CD14-positive monocyte (primary cell): ENCODE measurements around the gene CDKN2B-AS1. TPM values are rescaled to one million over a fixed set of nuclear protein-coding genes. Genes with fewer than 3 reads are reported as not detected.

ENCODE experiments used
- DNase-seq, 3 donors: peaks; one replicate each; pipeline ENCODE4 v3.0.0-alpha.2; 2011 to 2022
- H2AFZ ChIP-seq: 2 replicates; pipeline ENCODE4 v1.6.0; 2012; ENCODE audit warnings: mild to moderate bottlenecking, low read depth, low read length, inconsistent platforms; ENCODE audit not compliant: insufficient read depth, poor library complexity, severe bottlenecking
- H3K27ac ChIP-seq, 2 donors: 1 replicate in 1 of 2; 2 replicates in 1 of 2; pipeline ENCODE4 v1.5.1; 2012 to 2013; ENCODE audit warnings: low read length in 2 of 2, control low read depth in 1 of 2, inconsistent platforms in 1 of 2, low read depth in 1 of 2, mild to moderate bottlenecking in 1 of 2
- H3K27me3 ChIP-seq, 2 donors: one replicate each; pipeline versions ENCODE4 v1.6.0 to v1.6.1; 2011 to 2013; ENCODE audit warnings: low read length in 2 of 2; ENCODE audit not compliant: control insufficient read depth in 2 of 2, insufficient read depth in 2 of 2
- H3K36me3 ChIP-seq, 2 donors: replicated peaks in 1 of 2; 1 replicate in 1 of 2; 2 replicates in 1 of 2; pipeline versions ENCODE4 v1.5.1 to v1.6.1; 2012 to 2013; ENCODE audit warnings: low read length in 2 of 2, control low read depth in 1 of 2, inconsistent platforms in 1 of 2, mild to moderate bottlenecking in 1 of 2; ENCODE audit not compliant: insufficient read depth in 2 of 2, control insufficient read depth in 1 of 2
- H3K4me1 ChIP-seq, 2 donors: 1 replicate in 1 of 2; 2 replicates in 1 of 2; pipeline versions ENCODE4 v1.5.1 to v1.6.1; 2012 to 2013; ENCODE audit warnings: low read length in 2 of 2, control low read depth in 1 of 2, inconsistent platforms in 1 of 2, mild to moderate bottlenecking in 1 of 2, moderate library complexity in 1 of 2; ENCODE audit not compliant: insufficient read depth in 2 of 2, control insufficient read depth in 1 of 2
- H3K4me2 ChIP-seq: replicated peaks from 2 replicates; pipeline ENCODE3; 2012; ENCODE audit warnings: low read length, moderate library complexity, mild to moderate bottlenecking; ENCODE audit not compliant: poor library complexity, severe bottlenecking; ENCODE audit errors: extremely low read depth
- H3K4me3 ChIP-seq, 3 experiments: fragments of 200-600 bp in 1 of 3; sonication (generic) in 1 of 3; replicated peaks in 1 of 3; 1 replicate in 2 of 3; 2 replicates in 1 of 3; pipeline ENCODE4 v1.5.1; 2011 to 2013; ENCODE audit warnings: low read length in 3 of 3, mild to moderate bottlenecking in 3 of 3, control low read depth in 2 of 3, low read depth in 2 of 3, inconsistent platforms in 1 of 3, moderate library complexity in 1 of 3
- H3K79me2 ChIP-seq: 2 replicates; pipeline ENCODE4 v1.6.0; 2012; ENCODE audit warnings: mild to moderate bottlenecking, control low read depth, inconsistent platforms, low read length, moderate library complexity; ENCODE audit not compliant: insufficient read depth
- H3K9ac ChIP-seq: 2 replicates; pipeline ENCODE4 v1.6.0; 2017; ENCODE audit warnings: low read length, mild to moderate bottlenecking; ENCODE audit not compliant: insufficient read depth, poor library complexity, severe bottlenecking
- H3K9me3 ChIP-seq, 2 donors: replicated peaks in 1 of 2; 1 replicate in 1 of 2; 2 replicates in 1 of 2; pipeline versions ENCODE4 v1.5.1 to v1.6.1; 2012 to 2013; ENCODE audit warnings: low read length in 2 of 2, control low read depth in 1 of 2; ENCODE audit not compliant: control insufficient read depth in 1 of 2, insufficient read depth in 1 of 2
- H4K20me1 ChIP-seq: 2 replicates; pipeline ENCODE4 v1.6.0; 2012; ENCODE audit warnings: mild to moderate bottlenecking, low read length, control low read depth, moderate library complexity; ENCODE audit not compliant: insufficient read depth
- H3K27ac Mint-ChIP-seq, 7 donors: one replicate each; pipeline ENCODE4 v1.8.0; 2020; ENCODE audit warnings: mild to moderate bottlenecking in 7 of 7, mixed read lengths in 7 of 7, moderate library complexity in 6 of 7, inconsistent platforms in 2 of 7
- H3K27me3 Mint-ChIP-seq, 3 donors: one replicate each; pipeline ENCODE4 v1.8.0; 2021 to 2022; ENCODE audit warnings: low read depth in 3 of 3, mild to moderate bottlenecking in 3 of 3, mixed read lengths in 3 of 3, moderate library complexity in 3 of 3, inconsistent platforms in 1 of 3
- H3K36me3 Mint-ChIP-seq, 2 donors: one replicate each; pipeline ENCODE4 v1.8.0; 2020; ENCODE audit warnings: mixed read lengths in 2 of 2, inconsistent platforms in 1 of 2, mild to moderate bottlenecking in 1 of 2
- H3K4me1 Mint-ChIP-seq: one replicate; pipeline ENCODE4 v1.8.0; 2020; ENCODE audit warnings: mild to moderate bottlenecking, mixed read lengths
- H3K4me3 Mint-ChIP-seq, 2 donors: one replicate each; pipeline ENCODE4 v1.8.0; 2020; ENCODE audit warnings: mild to moderate bottlenecking in 2 of 2, mixed read lengths in 2 of 2, moderate library complexity in 1 of 2
- H3K9me3 Mint-ChIP-seq, 7 donors: one replicate each; pipeline ENCODE4 v1.8.0; 2020 to 2022; ENCODE audit warnings: mixed read lengths in 7 of 7, mild to moderate bottlenecking in 6 of 7, moderate library complexity in 6 of 7, inconsistent platforms in 2 of 7
- WGBS: methylation state at CpG from one replicate; pipeline ENCODE4 v1.1.5; 2013; ENCODE audit warnings: missing lambda C conversion rate; ENCODE audit not compliant: insufficient coverage; 5-methylcytosine and 5-hydroxymethylcytosine counted together
- intact Hi-C, 2 donors: fragments of 100-400 bp; cut with micrococcal nuclease; formaldehyde crosslinking; loops; one replicate each; pipeline versions ENCODE4 v1.15.0 to v1.15.1; 2023
- polyA plus RNA-seq, 3 donors: library from polyadenylated mRNA; depleted of rRNA in 1 of 3; unstranded in 2 of 3; stranded (reverse) in 1 of 3; fragments of 300-500 nt in 2 of 3; fragments of >200 nt in 1 of 3; fragmentation: Illumina TruSeq in 2 of 3; gene quantifications; 1 replicate in 2 of 3; 2 replicates in 1 of 3; pipeline ENCODE4 v1.2.3, GENCODE V29; 2012 to 2021
- small RNA-seq: library from RNA; depleted of rRNA; stranded (forward); fragments of <200 nt; gene quantifications from one replicate; pipeline ENCODE3, GENCODE V24; 2012; ENCODE audit warnings: low read depth; ENCODE audit not compliant: insufficient read length
- TF ChIP-seq, protein P1 (sequence below): fragments of 200-600 bp; IDR thresholded peaks from one replicate; pipeline ENCODE4 v1.8.0; 2022; ENCODE audit warnings: antibody characterized with exemption, mild to moderate bottlenecking

The CDKN2B-AS1 gene
- polyA plus RNA-seq, 3 donors, result 0.35 to 0.55 (median 0.50) TPM

DNA sequence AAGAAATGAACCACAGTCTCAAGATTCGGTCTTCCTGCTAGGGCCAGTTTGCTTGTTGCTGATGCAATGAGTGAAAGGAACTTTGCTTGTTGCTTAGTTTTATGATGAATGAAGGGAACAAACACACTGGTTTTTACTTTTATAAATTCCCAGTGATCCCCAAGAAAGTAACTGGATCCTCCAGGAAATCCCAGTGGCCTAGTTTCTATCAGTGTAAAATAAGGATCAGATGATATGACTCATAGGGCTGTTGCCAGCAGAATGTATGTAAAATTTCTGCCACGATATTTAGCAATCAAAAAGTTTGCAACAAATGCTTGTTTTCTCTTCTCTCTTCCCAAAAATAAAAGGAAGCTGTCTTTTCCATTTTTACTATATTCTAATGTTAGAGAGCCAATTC, 174.7 kb downstream of the CDKN2B-AS1 start:
- no peaks in the 10 kb centered on the region for H3K36me3 ChIP-seq
- Mint-ChIP-seq H3K36me3 (no peaks in the 10 kb centered on the region), H3K4me3 (no peak overlapping the region), H3K9me3 (no peaks in the 10 kb centered on the region), H3K27me3 (no peaks in the 10 kb centered on the region), H3K4me1 (peaks cover 54% of the 10 kb centered on the region), H3K27ac (peak overlapping the region; percentile 81 to 96 (median 89))
- WGBS, result no CpG with 5 or more reads among the region's 2 CpGs
- H2AFZ ChIP-seq, result no peak overlapping the region
- peak overlapping the region in 1 of 3 experiments; percentile 62 for H3K4me3 ChIP-seq
- TF ChIP-seq, protein P1, sequence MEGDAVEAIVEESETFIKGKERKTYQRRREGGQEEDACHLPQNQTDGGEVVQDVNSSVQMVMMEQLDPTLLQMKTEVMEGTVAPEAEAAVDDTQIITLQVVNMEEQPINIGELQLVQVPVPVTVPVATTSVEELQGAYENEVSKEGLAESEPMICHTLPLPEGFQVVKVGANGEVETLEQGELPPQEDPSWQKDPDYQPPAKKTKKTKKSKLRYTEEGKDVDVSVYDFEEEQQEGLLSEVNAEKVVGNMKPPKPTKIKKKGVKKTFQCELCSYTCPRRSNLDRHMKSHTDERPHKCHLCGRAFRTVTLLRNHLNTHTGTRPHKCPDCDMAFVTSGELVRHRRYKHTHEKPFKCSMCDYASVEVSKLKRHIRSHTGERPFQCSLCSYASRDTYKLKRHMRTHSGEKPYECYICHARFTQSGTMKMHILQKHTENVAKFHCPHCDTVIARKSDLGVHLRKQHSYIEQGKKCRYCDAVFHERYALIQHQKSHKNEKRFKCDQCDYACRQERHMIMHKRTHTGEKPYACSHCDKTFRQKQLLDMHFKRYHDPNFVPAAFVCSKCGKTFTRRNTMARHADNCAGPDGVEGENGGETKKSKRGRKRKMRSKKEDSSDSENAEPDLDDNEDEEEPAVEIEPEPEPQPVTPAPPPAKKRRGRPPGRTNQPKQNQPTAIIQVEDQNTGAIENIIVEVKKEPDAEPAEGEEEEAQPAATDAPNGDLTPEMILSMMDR, result no peak
- H3K27ac ChIP-seq, result peak overlapping the region in 1 of 2 donors; percentile 84
- peaks cover 49 to 79% of the 10 kb centered on the region in 2 donors for H3K4me1 ChIP-seq
- no peaks in the 10 kb centered on the region for H3K27me3 ChIP-seq
- DNase-seq, result peak; percentile 51 to 85 (median 78)
- H4K20me1 ChIP-seq, result no peaks in the 10 kb centered on the region
- no peaks in the 10 kb centered on the region for H3K79me2 ChIP-seq
- H3K4me2 ChIP-seq, result peak overlapping the region; percentile 66
- H3K9me3 ChIP-seq, result no peaks in the 10 kb centered on the region
- intact Hi-C loops, result no loop called here
- no peak overlapping the region for H3K9ac ChIP-seq

DNA sequence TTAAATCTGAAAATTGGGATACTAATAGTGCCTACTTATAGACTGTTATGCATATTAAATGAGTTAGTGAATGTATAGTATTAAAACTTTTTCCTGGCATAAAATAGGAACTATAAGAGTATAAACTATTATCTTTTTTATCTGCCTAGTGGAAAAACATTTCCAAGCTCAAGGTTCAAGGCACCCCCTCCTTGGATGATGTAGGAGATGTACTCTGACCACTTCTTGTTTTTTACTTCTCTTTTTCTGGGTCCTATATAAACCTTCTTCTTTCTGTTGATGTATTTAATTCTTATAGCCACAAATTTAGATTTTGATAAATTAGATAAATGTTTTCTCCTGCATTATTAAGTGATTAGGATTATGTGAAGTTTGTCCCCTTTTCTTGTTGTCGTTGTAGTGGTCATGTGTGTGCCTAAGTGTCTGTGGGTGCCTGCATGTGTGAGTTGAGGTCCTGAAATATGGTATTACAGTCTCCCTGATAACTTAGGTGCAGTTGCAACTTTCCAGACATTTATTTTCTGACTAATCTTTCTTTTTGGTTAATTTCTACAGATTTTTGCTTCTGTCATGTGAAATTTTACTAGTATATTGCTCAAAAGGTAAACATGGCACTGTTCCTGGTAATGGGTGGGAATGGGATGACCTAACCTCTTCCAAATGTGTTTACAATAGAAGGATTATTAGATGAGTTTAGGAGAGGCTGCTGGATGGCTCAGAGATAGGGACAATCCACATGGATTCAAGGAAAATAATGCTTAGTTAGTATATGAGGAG, 175.3 kb downstream of the CDKN2B-AS1 start:
- intact Hi-C loops, result no loop called here
- DNase-seq, result peak; percentile 57 to 77 (median 74)
- H3K27ac Mint-ChIP-seq, result peak overlapping the region; percentile 81 to 96 (median 89)
- Histone ChIP-seq H3K27me3 (no peaks in the 10 kb centered on the region), H3K4me1 (peaks cover 52 to 77% of the 10 kb centered on the region in 2 donors), H3K79me2 (no peaks in the 10 kb centered on the region), H3K9ac (no peak overlapping the region), H3K4me2 (peak overlapping the region; percentile 66), H3K4me3 (peak overlapping the region in 1 of 3 experiments; percentile 62), H3K36me3 (no peaks in the 10 kb centered on the region), H3K9me3 (no peaks in the 10 kb centered on the region), H2AFZ (no peak overlapping the region), H4K20me1 (no peaks in the 10 kb centered on the region), H3K27ac (peak overlapping the region in 1 of 2 donors; percentile 84)
- H3K4me3 Mint-ChIP-seq, result peak overlapping the region in 1 of 2 donors; percentile 81
- no peaks in the 10 kb centered on the region for H3K36me3 Mint-ChIP-seq
- no CpG with 5 or more reads among the region's 1 CpG for WGBS
- no peaks in the 10 kb centered on the region for H3K27me3 Mint-ChIP-seq
- TF ChIP-seq, protein P1, result no peak
- no peaks in the 10 kb centered on the region for H3K9me3 Mint-ChIP-seq
- H3K4me1 Mint-ChIP-seq, result peaks cover 55% of the 10 kb centered on the region

Small RNA genes within 50 kb of the gene (small RNA-seq; reads per million reads assigned to genes)
- gene RF01909 (not detected), gene RF02045 (not detected)

Other genes with a start within 250 kb of the CDKN2B-AS1 start
- gene MTAP, start 192.2 kb upstream of the CDKN2B-AS1 start, polyA plus RNA-seq, result 10 to 100 TPM in 1 of 3 donors, 1 to 10 TPM in 2; 7.4 to 11.3 (median 7.8) TPM
- gene CDKN2A, start 399 bp upstream of the CDKN2B-AS1 start, polyA plus RNA-seq, result 1 to 10 TPM in 2 of 3 donors, under 1 TPM in 1; 0.86 to 1.6 (median 1.1) TPM
- gene CDKN2B, start 14.5 kb downstream of the CDKN2B-AS1 start, polyA plus RNA-seq, result 1 to 10 TPM; 1.2 to 6.7 (median 2.7) TPM